ENCODE results near the gene CDC25A.
"Not testable (repeated sequence)": the region's sequence is repeated elsewhere in the genome, so short reads cannot be mapped to it uniquely, and the experiment has no call there.

The CDC25A gene

GRCh38 chr3:48188266-48189201, at the start of gene CDC25A:
Gene CDC25A (minus strand): TSS chr3:48188417. CDS start chr3:48187947, 470 bp downstream.
- peak; percentile 79 to 85 for DNase-seq (ENCODE audit: low read depth in 2 of 2)

DNA sequence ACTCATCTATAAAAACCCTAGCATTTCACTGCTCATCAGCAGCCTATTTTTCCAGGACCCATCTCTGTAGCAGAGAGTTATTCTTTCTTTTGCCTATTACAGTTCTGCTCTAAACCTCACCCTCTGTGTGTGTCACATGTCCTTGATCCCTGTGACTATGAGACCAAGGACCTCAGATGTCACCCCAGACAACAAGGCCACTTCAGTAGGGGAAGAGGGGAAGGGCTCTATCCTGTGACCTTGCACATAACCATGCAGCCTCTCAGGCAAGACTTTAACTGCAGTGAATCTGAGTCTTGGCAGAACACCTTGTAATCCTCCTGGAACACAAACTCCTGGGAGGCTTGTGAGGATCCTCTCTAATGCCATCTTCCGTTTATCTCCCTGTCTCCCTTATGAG, 48.3 kb upstream of the CDC25A start:
- DNase-seq (ENCODE audit: low read depth in 2 of 2) = no peak

DNA sequence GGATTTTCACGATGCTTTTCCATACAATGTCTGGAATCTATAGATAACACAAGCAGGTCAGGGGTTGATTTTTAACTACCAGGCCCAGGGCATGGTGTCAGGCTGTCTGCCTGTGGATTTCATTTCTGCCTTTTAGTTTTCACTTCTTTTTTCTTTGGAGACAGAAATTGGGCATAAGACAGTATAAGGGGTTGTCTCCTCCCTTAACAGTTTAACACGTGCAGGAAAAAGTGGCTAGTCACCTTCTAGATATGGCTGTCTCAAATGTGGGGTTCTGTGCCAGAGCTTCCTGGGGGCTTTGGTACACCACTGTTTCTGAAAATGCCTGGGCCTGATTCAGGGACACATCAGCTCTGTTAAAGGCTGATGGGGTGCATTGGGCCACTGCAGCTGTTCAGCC, 45.3 kb upstream of the CDC25A start:
- no peak for DNase-seq (ENCODE audit: low read depth in 2 of 2)

GRCh38 chr3:48232734-48233133, 44.5 kb upstream of the CDC25A start:
- peak; percentile 46 to 49 for DNase-seq (ENCODE audit: low read depth in 2 of 2)

DNA sequence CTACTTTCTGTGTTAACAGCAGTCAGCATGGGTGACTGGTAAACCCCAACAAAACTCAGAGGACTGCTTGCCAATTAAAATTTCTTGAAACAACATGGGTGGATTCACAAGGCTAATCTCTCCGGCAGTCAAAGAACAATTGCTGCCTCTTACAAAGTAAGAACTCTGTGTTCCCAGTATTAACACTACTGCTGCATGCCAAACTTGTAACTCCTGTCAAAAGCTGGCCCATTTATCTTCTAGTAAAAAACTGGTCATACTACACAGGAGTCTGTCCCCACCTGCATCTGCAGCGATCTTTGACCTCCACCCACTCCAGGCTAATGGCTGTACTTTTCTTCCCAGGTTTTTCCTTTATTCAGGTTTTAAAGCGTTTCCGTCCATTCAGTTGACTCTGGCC, 44.0 kb upstream of the CDC25A start:
- no peak for DNase-seq (ENCODE audit: low read depth in 2 of 2)

DNA sequence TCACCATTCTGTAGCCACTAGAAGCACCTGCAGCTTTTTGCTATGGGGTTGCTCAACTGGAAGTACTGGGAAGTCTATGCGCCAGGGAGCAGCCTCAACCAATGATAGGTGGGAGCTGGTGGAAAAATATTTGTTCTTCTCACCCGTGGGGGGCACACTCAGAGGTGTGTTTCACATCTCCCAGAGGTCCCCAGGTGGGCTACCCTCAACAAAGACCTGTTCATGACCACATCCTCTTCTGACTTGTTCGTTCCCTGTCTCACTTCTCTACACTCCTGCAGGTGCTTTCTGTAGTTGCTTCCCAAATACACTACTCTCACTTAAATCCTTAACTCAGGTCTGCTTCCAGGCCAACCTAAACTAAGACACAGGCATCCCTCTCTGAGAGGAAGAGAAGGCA, 38.7 kb upstream of the CDC25A start:
- DNase-seq (ENCODE audit: low read depth in 2 of 2) = no peak

GRCh38 chr3:48225587-48225986, 37.4 kb upstream of the CDC25A start:
- no peak for DNase-seq (ENCODE audit: low read depth in 2 of 2)

- no peak for DNase-seq (ENCODE audit: low read depth in 2 of 2)
These were observed 34.6 kb upstream of the CDC25A start, which contains the start of gene CAMP for GRCh38 chr3:48222616-48223513. Gene CAMP (plus strand): TSS chr3:48223495. CDS start chr3:48223512, 17 bp downstream.

- DNase-seq (ENCODE audit: low read depth in 2 of 2) = no peak
These were observed 32.5 kb upstream of the CDC25A start for GRCh38 chr3:48220746-48221145.

- DNase-seq (ENCODE audit: low read depth in 2 of 2) = no peak
These were observed 31.3 kb upstream of the CDC25A start for GRCh38 chr3:48219543-48219942.

- DNase-seq (ENCODE audit: low read depth in 2 of 2) = no peak
These were observed 30.3 kb upstream of the CDC25A start for GRCh38 chr3:48218537-48218936.

- no peak for DNase-seq (ENCODE audit: low read depth in 2 of 2)
These were observed 29.2 kb upstream of the CDC25A start for GRCh38 chr3:48217449-48217848.

GRCh38 chr3:48215876-48216275, 27.7 kb upstream of the CDC25A start:
- DNase-seq (ENCODE audit: low read depth in 2 of 2) = no peak

- no peak for DNase-seq (ENCODE audit: low read depth in 2 of 2)
These were observed 27.2 kb upstream of the CDC25A start for GRCh38 chr3:48215466-48215865.

- DNase-seq (ENCODE audit: low read depth in 2 of 2) = no peak
These were observed 26.8 kb upstream of the CDC25A start for GRCh38 chr3:48215019-48215418.

GRCh38 chr3:48214225-48214624, 26.0 kb upstream of the CDC25A start:
- no peak for DNase-seq (ENCODE audit: low read depth in 2 of 2)

GRCh38 chr3:48211776-48212175, 23.6 kb upstream of the CDC25A start:
- not testable (repeated sequence) for DNase-seq (ENCODE audit: low read depth in 2 of 2)

DNA sequence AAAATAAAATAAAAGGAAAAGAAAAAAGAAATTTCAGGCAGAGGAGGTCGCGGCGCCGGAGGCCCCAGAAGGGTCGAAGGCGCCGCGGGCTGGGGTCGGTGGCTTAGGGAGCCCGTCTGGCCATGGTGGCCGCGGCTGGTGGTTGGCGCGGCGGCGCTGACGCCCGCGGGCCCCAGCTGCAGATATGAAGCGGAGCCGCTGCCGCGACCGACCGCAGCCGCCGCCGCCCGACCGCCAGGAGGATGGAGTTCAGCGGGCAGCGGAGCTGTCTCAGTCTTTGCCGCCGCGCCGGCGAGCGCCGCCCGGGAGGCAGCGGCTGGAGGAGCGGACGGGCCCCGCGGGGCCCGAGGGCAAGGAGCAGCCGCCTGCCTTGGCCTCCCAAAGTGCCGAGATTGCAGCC, 22.3 kb upstream of the CDC25A start:
- DNase-seq (ENCODE audit: low read depth in 2 of 2) = not testable (repeated sequence)

DNA sequence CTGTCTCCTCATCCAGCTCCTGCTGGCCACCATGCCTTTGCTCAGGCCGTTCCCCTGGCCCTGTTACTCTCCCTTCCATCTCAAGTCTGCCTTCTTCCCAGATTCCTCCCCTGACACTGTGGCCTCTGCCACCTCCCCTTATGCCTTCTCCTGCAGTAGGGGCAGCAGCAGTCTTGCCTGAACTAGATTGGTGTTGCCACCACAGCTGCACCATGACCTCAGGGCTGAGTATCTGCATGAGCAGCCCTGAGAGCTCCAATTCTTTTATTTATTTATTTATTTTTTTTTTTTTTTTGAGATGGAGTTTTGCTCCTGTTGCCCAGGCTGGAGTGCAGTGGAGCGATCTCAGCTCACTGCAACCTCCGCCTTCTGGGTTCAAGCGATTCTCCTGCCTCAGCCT, 21.2 kb upstream of the CDC25A start:
- DNase-seq (ENCODE audit: low read depth in 2 of 2) = no peak

DNA sequence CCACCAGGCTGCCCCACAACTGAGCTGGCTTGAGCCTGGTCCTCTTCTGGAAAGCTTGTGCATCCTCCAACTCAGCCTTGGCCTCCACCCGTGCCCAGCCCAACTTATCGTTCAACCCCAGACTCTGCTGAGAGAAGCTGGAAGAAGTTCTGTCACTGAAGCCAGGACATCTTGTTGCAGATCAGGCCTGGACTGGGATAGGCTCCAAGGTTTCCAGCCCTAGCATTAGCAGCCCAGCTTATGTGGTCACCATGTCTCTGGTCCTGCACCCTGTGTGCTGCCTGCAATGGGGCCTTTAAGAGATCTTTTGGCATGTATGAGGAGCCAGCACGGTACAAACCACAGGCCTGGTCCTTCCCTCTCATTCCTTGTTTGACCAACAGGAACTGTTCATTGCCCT, 19.9 kb upstream of the CDC25A start:
- no peak for DNase-seq (ENCODE audit: low read depth in 2 of 2)

DNA sequence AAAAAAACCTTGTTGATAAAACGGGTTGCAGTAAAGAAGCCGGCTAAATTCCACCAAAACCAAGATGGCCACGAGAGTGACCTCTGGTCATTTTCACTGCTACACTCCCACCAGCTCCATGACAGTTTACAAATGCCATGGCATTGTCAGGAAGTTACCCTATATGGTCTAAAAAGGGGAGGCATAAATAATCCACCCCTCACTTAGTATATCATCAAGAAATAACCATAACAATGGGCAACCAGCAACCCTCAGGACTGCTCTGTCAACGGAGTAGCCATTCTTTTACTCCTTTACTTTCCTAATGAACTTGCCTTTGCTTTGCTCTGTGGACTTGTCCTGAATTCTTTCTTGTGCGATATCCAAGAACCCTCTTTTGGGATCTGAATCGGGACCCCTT, 14.4 kb upstream of the CDC25A start:
- DNase-seq (ENCODE audit: low read depth in 2 of 2) = no peak

DNA sequence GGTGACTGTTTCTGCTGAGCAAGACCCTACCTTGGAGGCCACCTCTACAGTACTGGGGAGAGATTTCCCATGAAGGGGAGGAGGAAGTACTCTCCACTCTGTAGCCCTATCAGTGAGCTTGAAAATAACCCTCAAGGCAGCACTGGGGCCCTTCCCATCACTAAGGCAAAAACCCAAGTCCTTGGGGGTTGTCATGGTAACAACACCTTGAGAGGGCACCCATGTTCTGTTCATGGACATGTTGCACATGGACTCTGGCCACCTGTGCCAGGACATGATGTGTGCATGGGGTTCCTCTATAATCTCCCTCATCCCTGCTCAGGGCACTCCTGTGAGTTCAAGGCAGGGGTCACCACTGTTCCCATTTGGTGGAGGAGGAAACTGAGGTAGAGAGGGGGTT, 10.9 kb upstream of the CDC25A start:
- DNase-seq (ENCODE audit: low read depth in 2 of 2) = no peak

- no peak for DNase-seq (ENCODE audit: low read depth in 2 of 2)
These were observed 8.4 kb upstream of the CDC25A start for GRCh38 chr3:48196611-48197010.
